Glomerular endothelial cell (primary cell): Measurements from ENCODE around the gene SRSF4. TPM values are rescaled to one million over a fixed set of nuclear protein-coding genes. Genes with fewer than 3 reads are reported as not detected.
"Not testable (repeated sequence)": the region's sequence is repeated elsewhere in the genome, so short reads cannot be mapped to it uniquely, and the experiment has no call there.

Experiments
- DNase-seq: peaks from one replicate; pipeline ENCODE4 v3.0.0-alpha.2; 2011; ENCODE audit warnings: low read depth, low spot score; ENCODE audit errors: extremely low read depth
- total RNA-seq: library from RNA; depleted of rRNA; stranded (reverse); fragments of >200 nt; gene quantifications from 2 replicates; pipeline ENCODE4 v1.2.3, GENCODE V29; 2015

Gene SRSF4
- total RNA-seq, 1 donor from 2014 or later: 61.3 TPM

GRCh38 chr1:29126198-29126597, 55.5 kb downstream of the SRSF4 start:
- DNase-seq: no peak

- no peak for DNase-seq
Observed at GRCh38 chr1:29125788-29126187, 55.9 kb downstream of the SRSF4 start.

DNA sequence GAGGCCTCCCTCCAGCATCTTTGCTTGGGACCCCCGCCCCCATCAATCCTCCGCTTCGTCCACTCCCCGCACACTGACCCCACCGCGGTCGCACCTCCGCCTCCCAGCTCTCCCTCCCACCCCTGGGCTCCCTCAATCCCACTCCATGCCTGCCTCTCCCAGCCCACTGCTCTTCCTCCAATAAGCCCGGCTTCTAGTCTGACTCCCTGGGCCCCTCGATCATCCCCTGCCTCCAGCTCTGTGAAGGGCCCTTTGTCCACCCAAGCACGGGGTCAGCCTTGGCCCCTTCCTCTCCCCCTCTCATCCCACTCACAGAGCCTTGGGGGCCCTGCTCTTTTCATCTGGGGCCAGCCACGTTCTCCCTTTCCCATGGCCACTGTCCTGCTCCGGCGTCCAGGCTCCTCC, 56.5 kb downstream of the SRSF4 start:
- no peak for DNase-seq

GRCh38 chr1:29124366-29125236, 57.1 kb downstream of the SRSF4 start:
- DNase-seq: no peak

GRCh38 chr1:29123887-29124365, 57.8 kb downstream of the SRSF4 start, which contains the start of gene TMEM200B:
TMEM200B (minus strand) TSS chr1:29123903; CDS start chr1:29121828, 2,075 bp downstream.
- no peak for DNase-seq

- DNase-seq: no peak
Observed at GRCh38 chr1:29123053-29123886, 58.4 kb downstream of the SRSF4 start.

GRCh38 chr1:29122682-29123052, 59.0 kb downstream of the SRSF4 start:
- no peak for DNase-seq

GRCh38 chr1:29121936-29122681, 59.6 kb downstream of the SRSF4 start:
- DNase-seq: no peak

DNA sequence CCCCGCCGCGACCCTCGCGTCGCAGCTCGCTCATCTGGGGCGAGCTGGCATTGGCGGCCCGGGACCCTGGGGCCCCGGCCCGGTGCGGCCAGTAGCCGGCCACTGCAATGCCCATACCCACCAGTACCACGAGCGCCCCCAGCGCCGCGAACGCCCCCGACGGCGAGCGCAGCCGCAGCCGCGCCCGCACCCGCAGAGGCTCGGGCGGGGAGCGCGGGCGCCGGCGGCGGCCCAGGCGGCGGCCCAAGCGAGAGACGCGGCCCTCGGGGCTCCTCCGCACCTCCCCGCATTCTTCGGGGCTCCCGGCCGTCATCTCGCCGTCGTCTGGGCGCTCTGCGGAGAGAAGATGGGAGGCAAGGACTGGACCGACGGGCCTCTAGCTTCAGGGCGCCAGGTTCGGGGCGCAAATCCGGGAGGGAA, 60.2 kb downstream of the SRSF4 start:
- no peak for DNase-seq

- DNase-seq: no peak
Observed at GRCh38 chr1:29120947-29121485, 60.7 kb downstream of the SRSF4 start.

- no peak for DNase-seq
Observed at GRCh38 chr1:29120367-29120766, 61.3 kb downstream of the SRSF4 start.

DNA sequence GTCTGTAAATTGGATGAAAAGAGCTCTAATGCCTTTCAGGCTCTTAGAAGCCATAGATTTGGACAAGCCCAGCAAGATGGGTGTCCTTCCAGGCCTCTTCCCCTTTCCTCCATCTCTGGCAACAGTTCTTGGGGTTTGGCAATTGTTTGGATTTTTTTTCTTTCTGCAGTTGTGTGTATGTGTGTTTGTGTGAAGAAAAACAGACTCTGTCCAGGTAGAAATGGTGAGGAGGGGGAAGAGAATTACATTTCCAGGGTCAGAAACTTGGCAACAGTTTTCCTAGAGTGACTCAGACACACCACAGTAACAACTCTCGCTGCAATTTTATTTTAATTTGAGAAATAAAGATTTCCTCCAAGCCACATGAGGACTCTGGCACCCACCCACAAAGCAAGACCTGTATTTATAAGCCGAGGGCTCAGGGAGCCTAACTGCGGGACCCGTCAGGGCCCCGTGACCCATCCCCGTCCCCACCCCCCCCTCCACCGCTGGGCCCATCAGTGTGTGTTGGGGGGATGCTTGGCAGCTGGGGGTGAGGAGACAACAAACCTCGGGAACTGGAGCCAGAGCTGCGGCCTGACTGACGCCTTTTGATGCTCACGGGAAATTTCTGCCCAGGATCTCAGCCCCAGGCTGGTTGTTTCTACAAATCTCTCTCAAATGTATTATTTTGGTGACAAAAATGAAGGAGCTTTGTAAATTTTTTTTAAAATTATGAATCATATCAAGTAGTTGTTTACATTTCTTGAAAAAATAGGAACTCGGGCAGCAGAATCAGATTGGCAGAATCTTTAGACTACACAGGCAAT, 62.4 kb downstream of the SRSF4 start:
- DNase-seq: no peak

DNA sequence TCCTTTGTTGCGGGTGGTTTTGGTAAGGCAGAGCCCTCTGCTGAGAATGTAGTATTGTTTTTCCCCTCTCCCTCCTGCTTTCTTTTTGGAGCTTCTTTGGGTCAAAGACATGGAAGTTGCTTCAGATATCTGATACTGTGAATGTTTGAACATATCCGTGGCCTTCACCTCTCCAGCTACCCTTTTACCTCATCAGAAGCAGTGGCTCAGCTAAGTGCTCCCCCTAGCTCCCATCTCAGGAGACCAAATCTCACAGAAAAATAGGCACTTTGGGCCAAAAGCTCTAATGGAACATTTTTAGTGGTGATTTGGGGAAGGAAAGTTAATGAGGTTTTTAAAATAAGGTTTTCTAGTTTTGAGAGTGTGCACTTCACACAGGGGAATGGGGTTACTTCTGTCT, 64.3 kb downstream of the SRSF4 start:
- no peak for DNase-seq

- no peak for DNase-seq
Observed at GRCh38 chr1:29114654-29115053, 67.0 kb downstream of the SRSF4 start.

DNA sequence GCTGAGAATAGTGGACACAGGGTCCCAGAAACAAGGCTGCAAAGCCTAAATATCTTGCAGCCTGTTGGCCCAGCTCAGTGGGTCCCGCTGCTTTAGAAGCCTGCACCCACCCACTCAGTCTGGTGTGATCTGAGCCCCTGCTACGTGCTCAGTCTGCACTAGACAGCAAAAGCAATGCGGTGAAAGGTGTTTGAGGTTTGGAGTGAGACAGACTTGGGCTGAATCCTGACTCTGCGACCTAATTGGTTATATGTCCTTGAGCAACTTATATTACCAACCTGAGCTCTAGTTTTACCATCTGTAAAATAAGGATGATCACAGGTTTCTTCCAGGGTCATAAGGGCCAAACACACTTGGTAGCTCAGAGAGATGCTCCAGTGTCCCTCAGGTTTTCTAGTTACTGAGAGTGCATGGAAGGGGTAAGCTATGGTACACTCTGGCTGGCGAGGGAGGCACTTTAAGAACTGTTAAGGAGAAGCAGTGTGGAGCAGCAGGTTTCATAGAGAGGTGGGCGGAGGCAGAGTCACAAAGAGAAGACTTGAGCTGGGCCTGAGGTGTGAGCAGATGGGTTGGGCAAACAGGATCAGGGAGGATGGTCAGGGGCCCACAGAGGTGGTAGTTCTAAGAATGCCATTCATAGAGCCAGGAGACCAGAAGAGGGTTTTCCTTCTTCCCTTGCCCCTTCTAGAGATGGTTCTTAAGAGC, 68.1 kb downstream of the SRSF4 start:
- DNase-seq: no peak

GRCh38 chr1:29112705-29113412, 68.8 kb downstream of the SRSF4 start:
- no peak for DNase-seq

DNA sequence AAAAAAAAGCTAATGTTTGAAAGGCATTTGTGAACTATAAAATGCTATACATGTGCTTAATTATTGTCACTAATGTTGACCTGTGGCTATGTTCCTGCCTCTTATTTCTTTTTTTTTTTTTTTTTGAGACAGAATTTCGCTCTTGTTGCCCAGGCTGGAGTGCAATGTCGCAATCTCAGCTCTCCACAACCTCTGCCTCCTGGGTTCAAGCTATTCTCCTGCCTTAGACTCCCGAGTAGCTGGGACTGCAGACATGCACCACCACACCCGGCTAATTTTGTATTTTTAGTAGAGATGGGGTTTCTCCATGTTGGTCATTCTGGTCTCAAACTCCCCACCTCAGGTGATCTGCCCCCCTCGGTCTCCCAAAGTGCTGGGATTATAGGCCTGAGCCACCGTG, 73.7 kb downstream of the SRSF4 start:
- DNase-seq: not testable (repeated sequence)

DNA sequence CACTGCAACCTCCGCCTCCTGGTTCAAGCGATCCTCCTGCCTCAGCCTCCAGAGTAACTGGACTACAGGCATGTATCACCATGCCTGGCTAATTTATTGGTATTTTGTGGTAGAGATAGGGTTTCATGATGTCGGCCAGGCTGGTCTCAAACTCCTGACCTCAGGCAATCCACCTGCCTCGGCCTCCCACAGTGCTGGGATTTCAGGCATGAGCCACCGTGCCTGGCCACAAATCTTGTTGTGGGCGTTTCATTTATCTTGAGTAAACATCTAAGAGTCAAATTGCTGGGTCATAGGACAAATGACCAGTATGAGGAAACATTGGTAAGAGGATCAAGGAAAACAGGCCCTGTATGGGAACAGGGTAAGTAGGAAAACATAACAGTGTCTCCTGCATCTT, 75.9 kb downstream of the SRSF4 start:
- no peak for DNase-seq

- DNase-seq: no peak
Observed at GRCh38 chr1:29100487-29100886, 81.2 kb downstream of the SRSF4 start.
